Adrenal gland (tissue), 5 donors: ENCODE data around the gene MOK.

ENCODE experiments used
- POLR2A ChIP-seq, 2 donors: fragments of 450-650 bp; IDR thresholded peaks; one replicate each; pipeline ENCODE4 v1.6.1; 2017; ENCODE audit warnings: antibody characterized with exemption in 2 of 2, mild to moderate bottlenecking in 2 of 2, moderate library complexity in 1 of 2
- TF ChIP-seq, protein P1 (sequence below), 6 experiments: fragments of 450-650 bp in 4 of 6; fragments of 200-600 bp in 2 of 6; sonication (generic) in 1 of 6; IDR thresholded peaks; 1 replicate in 5 of 6; 2 replicates in 1 of 6; pipeline versions ENCODE4 v1.5.1 to v1.8.0; 2016 to 2021; ENCODE audit warnings: antibody characterized with exemption in 6 of 6, mild to moderate bottlenecking in 2 of 6, moderate library complexity in 1 of 6
- donor health status: DM: no; HTN: no; CAD: no.

DNA sequence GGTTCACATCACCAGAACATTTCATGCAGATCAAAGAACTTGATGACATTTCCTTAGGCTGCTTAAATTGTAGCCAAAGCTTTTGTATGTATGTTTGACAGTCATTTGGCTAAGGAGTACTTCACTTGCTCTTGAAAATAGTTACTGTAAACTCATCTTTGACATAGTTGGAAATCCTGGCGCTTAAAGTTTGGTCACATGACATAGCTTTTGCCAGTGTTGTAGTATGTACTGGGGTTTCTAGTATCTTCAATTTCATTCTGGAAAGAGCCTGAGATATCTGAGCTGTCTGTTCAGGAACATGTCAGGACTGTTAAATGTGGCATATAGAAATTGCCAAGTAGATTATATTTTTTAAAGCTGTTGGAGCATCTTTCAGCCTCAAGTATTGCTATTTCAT is 109.5 kb downstream of the MOK start:
- TF ChIP-seq, protein P1, sequence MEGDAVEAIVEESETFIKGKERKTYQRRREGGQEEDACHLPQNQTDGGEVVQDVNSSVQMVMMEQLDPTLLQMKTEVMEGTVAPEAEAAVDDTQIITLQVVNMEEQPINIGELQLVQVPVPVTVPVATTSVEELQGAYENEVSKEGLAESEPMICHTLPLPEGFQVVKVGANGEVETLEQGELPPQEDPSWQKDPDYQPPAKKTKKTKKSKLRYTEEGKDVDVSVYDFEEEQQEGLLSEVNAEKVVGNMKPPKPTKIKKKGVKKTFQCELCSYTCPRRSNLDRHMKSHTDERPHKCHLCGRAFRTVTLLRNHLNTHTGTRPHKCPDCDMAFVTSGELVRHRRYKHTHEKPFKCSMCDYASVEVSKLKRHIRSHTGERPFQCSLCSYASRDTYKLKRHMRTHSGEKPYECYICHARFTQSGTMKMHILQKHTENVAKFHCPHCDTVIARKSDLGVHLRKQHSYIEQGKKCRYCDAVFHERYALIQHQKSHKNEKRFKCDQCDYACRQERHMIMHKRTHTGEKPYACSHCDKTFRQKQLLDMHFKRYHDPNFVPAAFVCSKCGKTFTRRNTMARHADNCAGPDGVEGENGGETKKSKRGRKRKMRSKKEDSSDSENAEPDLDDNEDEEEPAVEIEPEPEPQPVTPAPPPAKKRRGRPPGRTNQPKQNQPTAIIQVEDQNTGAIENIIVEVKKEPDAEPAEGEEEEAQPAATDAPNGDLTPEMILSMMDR (IDR thresholded peaks at IDR 0.05), result no peak
- no peak for TF ChIP-seq POLR2A (IDR thresholded peaks at IDR 0.05)
